K562 (cell line): ENCODE results near the gene GRWD1. TPM values are rescaled to one million over a fixed set of nuclear protein-coding genes. Genes with fewer than 3 reads are reported as not detected.
A peak's percentile ranks its signal among the peaks of the same experiment; 100 is the strongest.

Experiments
- ARNT ChIP-seq, 2 experiments: fragments of 450-650 bp; IDR thresholded peaks; 2 replicates each; pipeline ENCODE4 v1.6.1; 2016; ENCODE audit warnings: mild to moderate bottlenecking in 1 of 2
- BMI1 ChIP-seq: fragments of 150-350 bp; IDR thresholded peaks from 2 replicates; pipeline ENCODE4 v1.6.1; 2014; ENCODE audit warnings: low read length
- CBX5 ChIP-seq: IDR thresholded peaks from 2 replicates; pipeline ENCODE4 v1.6.1; 2014; ENCODE audit warnings: low read depth, borderline replicate concordance
- E2F3 ChIP-seq: fragments of 250-450 bp; sonication (Bioruptor Pico); IDR thresholded peaks from 2 replicates; pipeline ENCODE4 v1.4.0; 2020; ENCODE audit warnings: mild to moderate bottlenecking
- FOXP1 ChIP-seq: sonication (generic); formaldehyde crosslinking; IDR thresholded peaks from 2 replicates; pipeline ENCODE4 v1.8.0; 2022; ENCODE audit warnings: mild to moderate bottlenecking, missing genetic modification reagents
- FUS ChIP-seq: fragments of 200-400 bp; formaldehyde crosslinking; optimal IDR thresholded peaks from 2 replicates; pipeline ENCODE3; 2017; ENCODE audit warnings: low read depth, low read length
- MECOM ChIP-seq: fragments of 250-450 bp; sonication (Bioruptor Pico); IDR thresholded peaks from 2 replicates; pipeline ENCODE4 v1.8.0; 2022; ENCODE audit warnings: inconsistent platforms
- MEF2D ChIP-seq: conservative IDR thresholded peaks from 2 replicates; pipeline ENCODE4 v1.6.1; 2016; ENCODE audit warnings: low read depth, missing genetic modification characterization, missing compliant biosample characterization
- PHB ChIP-seq: fragments of 250-450 bp; sonication (Bioruptor Pico); IDR thresholded peaks from 2 replicates; pipeline ENCODE4 v1.5.0; 2021
- PTTG1 ChIP-seq: fragments of 450-650 bp; IDR thresholded peaks from 2 replicates; pipeline ENCODE4 v1.6.1; 2016; ENCODE audit warnings: low read depth, mild to moderate bottlenecking, missing genetic modification characterization, missing compliant biosample characterization
- RBM22 ChIP-seq: fragments of 200-400 bp; formaldehyde crosslinking; IDR thresholded peaks from 2 replicates; pipeline ENCODE4 v1.6.1; 2018; ENCODE audit warnings: low read length, low read depth; ENCODE audit not compliant: poor library complexity, severe bottlenecking
- SAFB2 ChIP-seq: fragments of 200-400 bp; formaldehyde crosslinking; IDR thresholded peaks from 2 replicates; pipeline ENCODE4 v1.6.1; 2018; ENCODE audit warnings: borderline replicate concordance, low read length, low read depth, moderate library complexity; ENCODE audit not compliant: severe bottlenecking
- SIN3B ChIP-seq: fragments of 450-650 bp; IDR thresholded peaks from 2 replicates; pipeline ENCODE4 v1.6.1; 2017; ENCODE audit warnings: low read depth, mild to moderate bottlenecking, moderate library complexity
- STAG1 ChIP-seq: sonication (generic); formaldehyde crosslinking; IDR thresholded peaks from 2 replicates; pipeline ENCODE4 v1.5.0; 2020; ENCODE audit warnings: missing genetic modification reagents, borderline replicate concordance
- ZFP1 ChIP-seq: fragments of 450-650 bp; formaldehyde crosslinking; IDR thresholded peaks from 2 replicates; pipeline ENCODE4 v1.4.0; 2020; ENCODE audit warnings: mild to moderate bottlenecking, mixed read lengths
- ZNF24 ChIP-seq: fragments of 450-650 bp; IDR thresholded peaks from 2 replicates; pipeline ENCODE4 v1.6.1; 2016
- ZNF408 ChIP-seq: fragments of 250-450 bp; sonication (Bioruptor Pico); IDR thresholded peaks from 2 replicates; pipeline ENCODE4 v1.4.0; 2020; ENCODE audit warnings: low read depth, mild to moderate bottlenecking, moderate library complexity
- ZNF75A ChIP-seq: fragments of 450-650 bp; formaldehyde crosslinking; IDR thresholded peaks from 2 replicates; pipeline ENCODE4 v1.4.0; 2020; ENCODE audit warnings: mild to moderate bottlenecking
- ZNF76 ChIP-seq: fragments of 250-450 bp; sonication (Bioruptor Pico); IDR thresholded peaks from 2 replicates; pipeline ENCODE4 v1.4.0; 2020; ENCODE audit warnings: mild to moderate bottlenecking, moderate library complexity, borderline replicate concordance
- polyA plus RNA-seq, 8 experiments: library from polyadenylated mRNA; depleted of rRNA in 4 of 8; stranded (reverse) in 5 of 8; unstranded in 3 of 8; fragments of >200 nt; fragmentation: Nextera tagmentation in 2 of 8; fragmentation: Illumina TruSeq in 1 of 8; extraction: Ambion mirVana in 2 of 8; extraction: Trizol in 1 of 8; gene quantifications; 2 replicates each; pipeline versions ENCODE4 v1.2.1 to v1.2.3, GENCODE V29; 2011 to 2014; ENCODE audit warnings: inconsistent platforms in 1 of 8, missing spikeins in 1 of 8
- total RNA-seq, 7 experiments: library from RNA; depleted of rRNA in 6 of 7; stranded (reverse); fragments of >200 nt in 6 of 7; fragmentation: Illumina TruSeq in 2 of 7; extraction: Trizol in 2 of 7; gene quantifications; 2 replicates each; pipeline versions ENCODE4 v1.2.1 to v1.2.3, GENCODE V29; 2011 to 2021; ENCODE audit warnings: low replicate concordance in 1 of 7
- TF ChIP-seq, protein P1 (sequence below): sonication (generic); formaldehyde crosslinking; IDR thresholded peaks from 2 replicates; pipeline ENCODE4 v1.8.0; 2023; ENCODE audit warnings: mild to moderate bottlenecking, missing genetic modification reagents
- TF ChIP-seq, protein P2 (sequence below): IDR thresholded peaks from 2 replicates; pipeline ENCODE4 v1.6.1; 2011; ENCODE audit warnings: borderline replicate concordance, low read depth, mild to moderate bottlenecking, moderate library complexity, low read length; ENCODE audit not compliant: insufficient read depth, poor library complexity, severe bottlenecking
- TF ChIP-seq, protein P3 (sequence below): IDR thresholded peaks from 2 replicates; pipeline ENCODE4 v1.6.1; 2014; ENCODE audit warnings: antibody characterized with exemption

Gene GRWD1
- total and polyA plus RNA-seq, 9 of the 15 experiments (the other 6 are each of a cell fraction or from before 2014, with no cell fraction given), result 1.5 to 87.2 (median 24.5) TPM

DNA sequence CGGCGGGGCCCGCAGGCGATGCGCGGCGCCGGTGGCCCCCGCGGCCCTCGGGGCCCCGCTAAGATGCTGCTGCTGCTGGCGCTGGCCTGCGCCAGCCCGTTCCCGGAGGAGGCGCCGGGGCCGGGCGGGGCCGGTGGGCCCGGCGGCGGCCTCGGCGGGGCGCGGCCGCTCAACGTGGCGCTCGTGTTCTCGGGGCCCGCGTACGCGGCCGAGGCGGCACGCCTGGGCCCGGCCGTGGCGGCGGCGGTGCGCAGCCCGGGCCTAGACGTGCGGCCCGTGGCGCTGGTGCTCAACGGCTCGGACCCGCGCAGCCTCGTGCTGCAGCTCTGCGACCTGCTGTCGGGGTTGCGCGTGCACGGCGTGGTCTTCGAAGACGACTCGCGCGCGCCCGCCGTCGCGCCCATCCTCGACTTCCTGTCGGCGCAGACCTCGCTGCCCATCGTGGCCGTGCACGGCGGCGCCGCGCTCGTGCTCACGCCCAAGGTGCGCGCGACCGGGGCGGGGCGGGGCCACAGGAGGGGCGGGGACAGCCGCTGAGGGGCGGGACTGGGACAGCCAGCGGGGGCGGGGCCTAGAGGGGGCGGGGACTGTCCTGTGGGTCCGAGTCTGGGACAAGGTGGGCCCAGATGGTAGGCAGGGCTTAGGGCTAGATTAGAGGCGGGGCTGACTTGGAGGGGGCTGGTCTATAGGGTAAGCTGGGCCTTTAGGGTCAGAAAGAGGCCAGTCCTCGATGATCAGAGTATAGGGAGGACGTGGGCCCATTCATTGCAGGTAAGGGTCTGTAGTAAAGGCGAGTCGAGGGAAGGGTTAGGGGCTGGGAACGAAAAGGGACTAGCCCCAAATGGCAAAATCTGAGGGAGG lies 47.2 kb upstream of the GRWD1 start (continued):
- TF ChIP-seq, protein P1, sequence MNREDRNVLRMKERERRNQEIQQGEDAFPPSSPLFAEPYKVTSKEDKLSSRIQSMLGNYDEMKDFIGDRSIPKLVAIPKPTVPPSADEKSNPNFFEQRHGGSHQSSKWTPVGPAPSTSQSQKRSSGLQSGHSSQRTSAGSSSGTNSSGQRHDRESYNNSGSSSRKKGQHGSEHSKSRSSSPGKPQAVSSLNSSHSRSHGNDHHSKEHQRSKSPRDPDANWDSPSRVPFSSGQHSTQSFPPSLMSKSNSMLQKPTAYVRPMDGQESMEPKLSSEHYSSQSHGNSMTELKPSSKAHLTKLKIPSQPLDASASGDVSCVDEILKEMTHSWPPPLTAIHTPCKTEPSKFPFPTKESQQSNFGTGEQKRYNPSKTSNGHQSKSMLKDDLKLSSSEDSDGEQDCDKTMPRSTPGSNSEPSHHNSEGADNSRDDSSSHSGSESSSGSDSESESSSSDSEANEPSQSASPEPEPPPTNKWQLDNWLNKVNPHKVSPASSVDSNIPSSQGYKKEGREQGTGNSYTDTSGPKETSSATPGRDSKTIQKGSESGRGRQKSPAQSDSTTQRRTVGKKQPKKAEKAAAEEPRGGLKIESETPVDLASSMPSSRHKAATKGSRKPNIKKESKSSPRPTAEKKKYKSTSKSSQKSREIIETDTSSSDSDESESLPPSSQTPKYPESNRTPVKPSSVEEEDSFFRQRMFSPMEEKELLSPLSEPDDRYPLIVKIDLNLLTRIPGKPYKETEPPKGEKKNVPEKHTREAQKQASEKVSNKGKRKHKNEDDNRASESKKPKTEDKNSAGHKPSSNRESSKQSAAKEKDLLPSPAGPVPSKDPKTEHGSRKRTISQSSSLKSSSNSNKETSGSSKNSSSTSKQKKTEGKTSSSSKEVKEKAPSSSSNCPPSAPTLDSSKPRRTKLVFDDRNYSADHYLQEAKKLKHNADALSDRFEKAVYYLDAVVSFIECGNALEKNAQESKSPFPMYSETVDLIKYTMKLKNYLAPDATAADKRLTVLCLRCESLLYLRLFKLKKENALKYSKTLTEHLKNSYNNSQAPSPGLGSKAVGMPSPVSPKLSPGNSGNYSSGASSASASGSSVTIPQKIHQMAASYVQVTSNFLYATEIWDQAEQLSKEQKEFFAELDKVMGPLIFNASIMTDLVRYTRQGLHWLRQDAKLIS, result peak; percentile 81; the same call in 1 of the 2 replicates
- peak; percentile 87; the same call in 1 of the 2 replicates for TF ChIP-seq E2F3 (CRISPR knock-in tag)
- TF ChIP-seq, protein P2, sequence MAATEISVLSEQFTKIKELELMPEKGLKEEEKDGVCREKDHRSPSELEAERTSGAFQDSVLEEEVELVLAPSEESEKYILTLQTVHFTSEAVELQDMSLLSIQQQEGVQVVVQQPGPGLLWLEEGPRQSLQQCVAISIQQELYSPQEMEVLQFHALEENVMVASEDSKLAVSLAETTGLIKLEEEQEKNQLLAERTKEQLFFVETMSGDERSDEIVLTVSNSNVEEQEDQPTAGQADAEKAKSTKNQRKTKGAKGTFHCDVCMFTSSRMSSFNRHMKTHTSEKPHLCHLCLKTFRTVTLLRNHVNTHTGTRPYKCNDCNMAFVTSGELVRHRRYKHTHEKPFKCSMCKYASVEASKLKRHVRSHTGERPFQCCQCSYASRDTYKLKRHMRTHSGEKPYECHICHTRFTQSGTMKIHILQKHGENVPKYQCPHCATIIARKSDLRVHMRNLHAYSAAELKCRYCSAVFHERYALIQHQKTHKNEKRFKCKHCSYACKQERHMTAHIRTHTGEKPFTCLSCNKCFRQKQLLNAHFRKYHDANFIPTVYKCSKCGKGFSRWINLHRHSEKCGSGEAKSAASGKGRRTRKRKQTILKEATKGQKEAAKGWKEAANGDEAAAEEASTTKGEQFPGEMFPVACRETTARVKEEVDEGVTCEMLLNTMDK, result no peak
- TF ChIP-seq PHB (CRISPR knock-in tag), result no peak
- TF ChIP-seq ZFP1, result no peak
- TF ChIP-seq PTTG1, result no peak
- TF ChIP-seq MECOM (CRISPR knock-in tag), result no peak; the same call in 1 of the 2 replicates
- no peak for TF ChIP-seq ZNF75A (CRISPR knock-in tag)
- TF ChIP-seq ZNF408 (CRISPR knock-in tag), result no peak
- no peak for TF ChIP-seq STAG1 (CRISPR knock-in tag)
- no peak for TF ChIP-seq ZNF76 (CRISPR knock-in tag)
- no peak for TF ChIP-seq FUS
- TF ChIP-seq ZNF24, result no peak
- TF ChIP-seq FOXP1, result peak; percentile 19; the same call in 1 of the 2 replicates
- no peak for TF ChIP-seq CBX5
- TF ChIP-seq, protein P3, sequence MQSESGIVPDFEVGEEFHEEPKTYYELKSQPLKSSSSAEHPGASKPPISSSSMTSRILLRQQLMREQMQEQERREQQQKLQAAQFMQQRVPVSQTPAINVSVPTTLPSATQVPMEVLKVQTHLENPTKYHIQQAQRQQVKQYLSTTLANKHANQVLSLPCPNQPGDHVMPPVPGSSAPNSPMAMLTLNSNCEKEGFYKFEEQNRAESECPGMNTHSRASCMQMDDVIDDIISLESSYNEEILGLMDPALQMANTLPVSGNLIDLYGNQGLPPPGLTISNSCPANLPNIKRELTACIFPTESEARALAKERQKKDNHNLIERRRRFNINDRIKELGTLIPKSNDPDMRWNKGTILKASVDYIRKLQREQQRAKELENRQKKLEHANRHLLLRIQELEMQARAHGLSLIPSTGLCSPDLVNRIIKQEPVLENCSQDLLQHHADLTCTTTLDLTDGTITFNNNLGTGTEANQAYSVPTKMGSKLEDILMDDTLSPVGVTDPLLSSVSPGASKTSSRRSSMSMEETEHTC, result no peak
- no peak for TF ChIP-seq SAFB2
- TF ChIP-seq BMI1, result no peak
- TF ChIP-seq MEF2D, result no peak
- TF ChIP-seq ARNT (IDR thresholded peaks at IDR 0.05), result no peak
- no peak for TF ChIP-seq RBM22
- peak; percentile 70; the same call in 1 of the 2 replicates for TF ChIP-seq SIN3B
